ENCODE data around the gene DENND1B. TPM values are rescaled to one million over a fixed set of nuclear protein-coding genes. Genes with fewer than 3 reads are reported as not detected.

Gene DENND1B
- total and polyA plus RNA-seq, 2 of the 13 experiments (the other 11 are each of a cell fraction or from before 2014, with no cell fraction given) = 2.6 to 5.7 TPM

- CTCF ChIA-PET (ENCODE audit: low intra/inter-chr PET ratio, low total read pairs) = no interaction called here
- POLR2A ChIA-PET = no interaction called here
- in situ Hi-C loops (cut with HindIII; ENCODE audit: extremely low pct_ligation_motif_present, low pct_unique_long_range_greater_than_20kb) (no loop called here), intact Hi-C loops (cut with micrococcal nuclease; ENCODE audit: unreplicated experiment) (no loop called here)
- Histone ChIP-seq H3K4me3 (replicated peaks in 1 of 3; ENCODE audit: insufficient read depth in 1 of 3, low read depth in 2 of 3, low read length in 3 of 3) (no peak overlapping the region), H2AFZ (ENCODE audit: low read length) (no peak overlapping the region), H4K20me1 (ENCODE audit: insufficient read depth, low read length) (no peaks in the 10 kb centered on the region), H3K4me2 (ENCODE audit: low read depth, low read length) (no peak overlapping the region), H3K9ac (ENCODE audit: insufficient read depth, low read depth, low read length) (no peak overlapping the region), H3K36me3 (replicated peaks in 1 of 2; ENCODE audit: control insufficient read depth in 1 of 2, insufficient read depth in 2 of 2, low read length in 2 of 2) (no peaks in the 10 kb centered on the region), H3K27me3 (ENCODE audit: control insufficient read depth in 1 of 2, insufficient read depth in 2 of 2, low read length in 2 of 2) (no peaks in the 10 kb centered on the region), H3K79me2 (ENCODE audit: insufficient read depth, low read length) (no peaks in the 10 kb centered on the region), H3K4me1 (ENCODE audit: insufficient read depth, low read length) (peaks cover 5% of the 10 kb centered on the region), H3K9me3 (ENCODE audit: low read length) (no peaks in the 10 kb centered on the region), H3K27ac (ENCODE audit: extremely low read length, insufficient read depth, low read length) (no peak overlapping the region)
- DNase-seq (ENCODE audit: low spot score) = no peak
- no TSS peak for BruUV-seq (replicated peaks)
- WGBS (ENCODE audit: low lambda C conversion rate) = 89% methylated on average over 4 of the region's 4 CpGs
- TF ChIP-seq CREB1 (IDR thresholded peaks at IDR 0.05) = no peak
- no peak for TF ChIP-seq CREB1 (CRISPR knock-in tag; IDR thresholded peaks at IDR 0.05)
- no peak for TF ChIP-seq EZH2 (conservative IDR thresholded peaks at IDR 0.05; ENCODE audit: low read depth, low read length)
- no peak for TF ChIP-seq PITX1 (CRISPR knock-in tag; IDR thresholded peaks at IDR 0.05)
- no peak for TF ChIP-seq ZBTB38 (CRISPR knock-in tag; IDR thresholded peaks at IDR 0.05)
- no peak for TF ChIP-seq ZNF761 (CRISPR knock-in tag; conservative IDR thresholded peaks at IDR 0.05)
- TF ChIP-seq YY1 (IDR thresholded peaks at IDR 0.05; ENCODE audit: insufficient read depth, insufficient replicate concordance, low read depth, low read length) = no peak
- TF ChIP-seq EHMT2 (IDR thresholded peaks at IDR 0.05; ENCODE audit: borderline replicate concordance, low read depth, low read length) = no peak
- TF ChIP-seq NRL (CRISPR knock-in tag; IDR thresholded peaks at IDR 0.05; ENCODE audit: borderline replicate concordance) = no peak
- TF ChIP-seq BATF2 (CRISPR knock-in tag; IDR thresholded peaks at IDR 0.05) = no peak
- no peak for TF ChIP-seq ZNF790 (CRISPR knock-in tag; IDR thresholded peaks at IDR 0.05; ENCODE audit: borderline replicate concordance)
- no peak for TF ChIP-seq SMARCE1 (IDR thresholded peaks at IDR 0.05; ENCODE audit: borderline replicate concordance)
- no peak for TF ChIP-seq SRF (IDR thresholded peaks at IDR 0.05; ENCODE audit: low read depth, low read length)
- TF ChIP-seq CBX1 (IDR thresholded peaks at IDR 0.05; ENCODE audit: low read depth) = no peak
- no peak for TF ChIP-seq ZNF747 (CRISPR knock-in tag; IDR thresholded peaks at IDR 0.05; ENCODE audit: borderline replicate concordance)
- TF ChIP-seq ZNF609 (CRISPR knock-in tag; IDR thresholded peaks at IDR 0.05; ENCODE audit: borderline replicate concordance) = no peak
- no peak for FAIRE-seq
- ATAC-seq = no peak
These were observed 29.4 kb downstream of the DENND1B start for GRCh38 chr1:197745911-197746310.
